Astrocyte of the cerebellum (primary cell): ENCODE data around the gene STXBP4.

Experiments
- DNase-seq: peaks from one replicate; pipeline ENCODE4 v3.0.0-alpha.2; 2011; ENCODE audit warnings: low read depth
- H3K4me3 ChIP-seq: 2 replicates; pipeline ENCODE4 v1.5.1; 2011; ENCODE audit warnings: mild to moderate bottlenecking, low read depth, low read length, moderate library complexity
- CTCF ChIP-seq: IDR thresholded peaks from 2 replicates; pipeline ENCODE4 v1.5.1; 2012; ENCODE audit warnings: low read length, low read depth, moderate library complexity, mild to moderate bottlenecking; ENCODE audit errors: missing control alignments
- in situ Hi-C: cut with HindIII; loops from 2 replicates; pipeline ENCODE4 v1.10.0; 2017; ENCODE audit warnings: low sequenced_read_pairs

Gene STXBP4

GRCh38 chr17:55190748-55191147 is 222.2 kb downstream of the STXBP4 start:
- in situ Hi-C loops, result no loop called here
- no peak for DNase-seq
- no peak overlapping the region for H3K4me3 ChIP-seq
- TF ChIP-seq CTCF, result no peak

GRCh38 chr17:55198690-55199370 is 230.3 kb downstream of the STXBP4 start:
- no peak overlapping the region for H3K4me3 ChIP-seq
- peak; percentile 20 for DNase-seq
- in situ Hi-C loops, result no loop called here
- TF ChIP-seq CTCF, result no peak

GRCh38 chr17:55200904-55201303 is 232.3 kb downstream of the STXBP4 start:
- H3K4me3 ChIP-seq, result no peak overlapping the region
- no peak for TF ChIP-seq CTCF
- DNase-seq, result no peak
- in situ Hi-C loops, result no loop called here

GRCh38 chr17:55201308-55201932 is 232.9 kb downstream of the STXBP4 start:
- in situ Hi-C loops, result no loop called here
- no peak for DNase-seq
- no peak overlapping the region for H3K4me3 ChIP-seq
- TF ChIP-seq CTCF, result no peak

- in situ Hi-C loops, result no loop called here
- no peak for DNase-seq
- no peak overlapping the region for H3K4me3 ChIP-seq
- TF ChIP-seq CTCF, result no peak
These were observed 234.3 kb downstream of the STXBP4 start for GRCh38 chr17:55202896-55203295.

GRCh38 chr17:55208078-55208812 is 239.7 kb downstream of the STXBP4 start:
- H3K4me3 ChIP-seq, result no peak overlapping the region
- in situ Hi-C loops, result no loop called here
- no peak for TF ChIP-seq CTCF
- no peak for DNase-seq
